ENCODE data around the gene FIGN. TPM values are rescaled to one million over a fixed set of nuclear protein-coding genes. Genes with fewer than 3 reads are reported as not detected.

The FIGN gene
- total and polyA plus RNA-seq, 2 of the 4 experiments (the other 2 are of a cell fraction): 0.77 to 0.90 TPM

GRCh38 chr2:163693484-163693883, 42.3 kb downstream of the FIGN start:
- Histone ChIP-seq H4K20me1 (ENCODE audit: insufficient read depth, low read length) (no peaks in the 10 kb centered on the region), H2BK5ac (ENCODE audit: low read depth, low read length, poor library complexity, severe bottlenecking) (no peak overlapping the region), H2AFZ (replicated peaks; ENCODE audit: low read length, poor library complexity) (no peak overlapping the region), H4K8ac (ENCODE audit: low read depth in 2 of 2, low read length in 2 of 2) (no peak overlapping the region), H3K9me1 (ENCODE audit: insufficient read depth, low read length) (peaks cover 4% of the 10 kb centered on the region; the same call in 1 of the 2 replicates), H4K91ac (ENCODE audit: insufficient read depth, low read depth, low read length) (no peak overlapping the region), H3K4me3 (ENCODE audit: insufficient read depth, low read depth, low read length) (no peak overlapping the region), H2BK15ac (ENCODE audit: low read depth, low read length) (no peak overlapping the region), H2AK9ac (replicated peaks; ENCODE audit: low read depth, low read length, poor library complexity) (no peak overlapping the region), H3K79me1 (ENCODE audit: low read depth in 1 of 2, low read length in 2 of 2) (peaks cover 4 to 7% of the 10 kb centered on the region in 2 experiments; a peak in 2 of 4 replicates), H3K27ac (ENCODE audit: insufficient read depth, low read length) (no peak overlapping the region), H3K4ac (ENCODE audit: low read depth, low read length) (no peak overlapping the region), H3K27me3 (ENCODE audit: control insufficient read depth, insufficient read depth, low read length) (no peaks in the 10 kb centered on the region), H3K18ac (ENCODE audit: low read depth, low read length) (no peak overlapping the region), H2BK120ac (ENCODE audit: low read depth, low read length) (no peak overlapping the region), H3K4me1 (ENCODE audit: control insufficient read depth, insufficient read depth, low read length) (peaks cover 3% of the 10 kb centered on the region; the same call in 1 of the 2 replicates), H3K4me2 (ENCODE audit: low read depth, low read length) (no peak overlapping the region), H3K9ac (ENCODE audit: low read depth, low read length) (no peak overlapping the region), H3K56ac (ENCODE audit: extremely low read depth, insufficient read depth, low read length) (no peak overlapping the region), H2BK20ac (ENCODE audit: low read depth, low read length) (no peak overlapping the region), H4K5ac (ENCODE audit: low read depth, low read length) (no peak overlapping the region), H3K36me3 (ENCODE audit: control insufficient read depth, insufficient read depth, low read length) (no peaks in the 10 kb centered on the region), H3K14ac (replicated peaks; ENCODE audit: low read depth, low read length) (no peak overlapping the region), H3K9me3 (ENCODE audit: control insufficient read depth, insufficient read depth, low read length) (no peaks in the 10 kb centered on the region), H3K23ac (ENCODE audit: low read depth, low read length) (no peak overlapping the region), H2AK5ac (ENCODE audit: low read depth, low read length) (no peak overlapping the region)
- WGBS, 2 experiments (ENCODE audit: extremely low coverage in 2 of 2, insufficient read length in 1 of 2): no CpG with 5 or more reads among the region's 2 CpGs
- intact Hi-C loops (cut with micrococcal nuclease): no loop called here
- no TSS peak for BruUV-seq (replicated peaks)
- in situ Hi-C loops (cut with MboI; ENCODE audit: low sequenced_read_pairs): no loop called here
- TF ChIP-seq, protein P1, sequence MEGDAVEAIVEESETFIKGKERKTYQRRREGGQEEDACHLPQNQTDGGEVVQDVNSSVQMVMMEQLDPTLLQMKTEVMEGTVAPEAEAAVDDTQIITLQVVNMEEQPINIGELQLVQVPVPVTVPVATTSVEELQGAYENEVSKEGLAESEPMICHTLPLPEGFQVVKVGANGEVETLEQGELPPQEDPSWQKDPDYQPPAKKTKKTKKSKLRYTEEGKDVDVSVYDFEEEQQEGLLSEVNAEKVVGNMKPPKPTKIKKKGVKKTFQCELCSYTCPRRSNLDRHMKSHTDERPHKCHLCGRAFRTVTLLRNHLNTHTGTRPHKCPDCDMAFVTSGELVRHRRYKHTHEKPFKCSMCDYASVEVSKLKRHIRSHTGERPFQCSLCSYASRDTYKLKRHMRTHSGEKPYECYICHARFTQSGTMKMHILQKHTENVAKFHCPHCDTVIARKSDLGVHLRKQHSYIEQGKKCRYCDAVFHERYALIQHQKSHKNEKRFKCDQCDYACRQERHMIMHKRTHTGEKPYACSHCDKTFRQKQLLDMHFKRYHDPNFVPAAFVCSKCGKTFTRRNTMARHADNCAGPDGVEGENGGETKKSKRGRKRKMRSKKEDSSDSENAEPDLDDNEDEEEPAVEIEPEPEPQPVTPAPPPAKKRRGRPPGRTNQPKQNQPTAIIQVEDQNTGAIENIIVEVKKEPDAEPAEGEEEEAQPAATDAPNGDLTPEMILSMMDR (conservative IDR thresholded peaks at IDR 0.05; ENCODE audit: low read depth, low read length): no peak
- TF ChIP-seq MAZ (IDR thresholded peaks at IDR 0.05; ENCODE audit: borderline replicate concordance, low read depth, low read length) (no peak), POLR2A (IDR thresholded peaks at IDR 0.05; ENCODE audit: low read depth, low read length) (no peak), USF2 (IDR thresholded peaks at IDR 0.05; ENCODE audit: low read depth, low read length) (no peak), NFE2L2 (IDR thresholded peaks at IDR 0.05; ENCODE audit: low read depth, low read length) (no peak), BHLHE40 (IDR thresholded peaks at IDR 0.05; ENCODE audit: low read depth, low read length) (no peak), SMC3 (IDR thresholded peaks at IDR 0.05; ENCODE audit: low read depth, low read length) (no peak), MAFK (IDR thresholded peaks at IDR 0.05; ENCODE audit: low read depth, low read length) (no peak), RAD21 (IDR thresholded peaks at IDR 0.05; ENCODE audit: low read length) (no peak), CHD1 (IDR thresholded peaks at IDR 0.05; ENCODE audit: low read depth, low read length) (no peak), RCOR1 (IDR thresholded peaks at IDR 0.05; ENCODE audit: insufficient replicate concordance, low read length) (no peak), MXI1 (IDR thresholded peaks at IDR 0.05; ENCODE audit: borderline replicate concordance, low read depth, low read length) (no peak), FOS (IDR thresholded peaks at IDR 0.05; ENCODE audit: low read depth, low read length) (no peak)
- TF ChIP-seq, protein P2, sequence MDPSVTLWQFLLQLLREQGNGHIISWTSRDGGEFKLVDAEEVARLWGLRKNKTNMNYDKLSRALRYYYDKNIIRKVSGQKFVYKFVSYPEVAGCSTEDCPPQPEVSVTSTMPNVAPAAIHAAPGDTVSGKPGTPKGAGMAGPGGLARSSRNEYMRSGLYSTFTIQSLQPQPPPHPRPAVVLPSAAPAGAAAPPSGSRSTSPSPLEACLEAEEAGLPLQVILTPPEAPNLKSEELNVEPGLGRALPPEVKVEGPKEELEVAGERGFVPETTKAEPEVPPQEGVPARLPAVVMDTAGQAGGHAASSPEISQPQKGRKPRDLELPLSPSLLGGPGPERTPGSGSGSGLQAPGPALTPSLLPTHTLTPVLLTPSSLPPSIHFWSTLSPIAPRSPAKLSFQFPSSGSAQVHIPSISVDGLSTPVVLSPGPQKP (IDR thresholded peaks at IDR 0.05; ENCODE audit: borderline replicate concordance, low read depth, low read length): no peak
- dilution Hi-C loops (cut with HindIII; ENCODE audit: low sequenced_read_pairs, unreplicated experiment): no loop called here
- ChIA-PET POLR2A (ENCODE audit: unreplicated experiment) (no interaction called here), CTCF (no interaction called here)
- DNase-seq (no peak), ATAC-seq (ENCODE audit: low read depth) (no peak)

Data from IMR-90 (cell line).